GM18909 (cell line): Measurements from ENCODE around the gene LRFN4.
A peak's percentile ranks its signal among the peaks of the same experiment; 100 is the strongest.

Source experiments
- ATAC-seq: cut with Tn5 transposase; IDR thresholded peaks from one replicate; pipeline ENCODE4 v1.9.1; 2021; ENCODE audit warnings: mild to moderate bottlenecking; ENCODE audit not compliant: unreplicated experiment, poor library complexity

Gene LRFN4

DNA sequence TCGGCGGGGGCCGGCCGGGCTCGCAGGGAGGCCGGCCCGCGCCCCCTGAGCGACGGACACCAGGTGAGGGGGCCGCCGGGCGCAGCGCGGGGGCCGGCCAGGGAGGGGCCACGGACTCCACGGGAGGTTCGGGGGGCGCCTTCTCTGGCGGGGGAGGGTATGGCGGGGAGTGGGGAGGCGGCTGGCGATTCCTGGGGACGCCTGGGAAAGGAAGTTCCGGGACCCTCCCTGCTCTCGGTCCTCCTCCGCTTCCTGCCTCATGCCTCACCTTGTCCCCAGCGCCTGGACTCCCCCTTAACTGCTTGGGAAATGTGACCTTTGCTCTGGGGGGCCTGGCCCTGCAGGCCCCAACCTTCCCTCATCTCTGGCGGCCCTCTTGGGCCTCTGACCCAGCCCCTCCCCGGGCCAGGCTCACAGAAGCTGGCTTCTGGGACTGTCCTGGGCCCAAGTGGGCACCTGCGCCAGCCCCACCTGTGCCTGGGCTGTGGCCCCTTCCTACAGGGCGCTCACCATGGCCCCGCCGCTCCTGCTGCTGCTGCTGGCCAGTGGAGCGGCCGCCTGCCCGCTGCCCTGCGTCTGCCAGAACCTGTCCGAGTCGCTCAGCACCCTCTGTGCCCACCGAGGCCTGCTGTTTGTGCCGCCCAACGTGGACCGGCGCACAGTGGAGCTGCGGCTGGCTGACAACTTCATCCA, 516 bp downstream of the LRFN4 start:
- no peak for ATAC-seq

DNA sequence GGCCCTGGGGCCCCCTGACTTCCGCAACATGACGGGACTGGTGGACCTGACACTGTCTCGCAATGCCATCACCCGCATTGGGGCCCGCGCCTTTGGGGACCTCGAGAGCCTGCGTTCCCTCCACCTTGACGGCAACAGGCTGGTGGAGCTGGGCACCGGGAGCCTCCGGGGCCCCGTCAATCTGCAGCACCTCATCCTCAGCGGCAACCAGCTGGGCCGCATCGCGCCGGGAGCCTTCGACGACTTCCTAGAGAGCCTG, 992 bp downstream of the LRFN4 start:
- ATAC-seq = no peak

DNA sequence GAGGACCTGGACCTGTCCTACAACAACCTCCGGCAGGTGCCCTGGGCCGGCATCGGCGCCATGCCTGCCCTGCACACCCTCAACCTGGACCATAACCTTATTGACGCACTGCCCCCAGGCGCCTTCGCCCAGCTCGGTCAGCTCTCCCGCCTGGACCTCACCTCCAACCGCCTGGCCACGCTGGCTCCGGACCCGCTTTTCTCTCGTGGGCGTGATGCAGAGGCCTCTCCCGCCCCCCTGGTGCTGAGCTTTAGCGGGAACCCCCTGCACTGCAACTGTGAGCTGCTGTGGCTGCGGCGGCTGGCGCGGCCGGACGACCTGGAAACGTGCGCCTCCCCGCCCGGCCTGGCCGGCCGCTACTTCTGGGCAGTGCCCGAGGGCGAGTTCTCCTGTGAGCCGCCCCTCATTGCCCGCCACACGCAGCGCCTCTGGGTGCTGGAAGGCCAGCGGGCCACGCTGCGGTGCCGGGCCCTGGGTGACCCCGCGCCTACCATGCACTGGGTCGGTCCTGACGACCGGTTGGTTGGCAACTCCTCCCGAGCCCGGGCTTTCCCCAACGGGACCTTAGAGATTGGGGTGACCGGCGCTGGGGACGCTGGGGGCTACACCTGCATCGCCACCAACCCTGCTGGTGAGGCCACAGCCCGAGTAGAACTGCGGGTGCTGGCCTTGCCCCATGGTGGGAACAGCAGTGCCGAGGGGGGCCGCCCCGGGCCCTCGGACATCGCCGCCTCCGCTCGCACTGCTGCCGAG, 1.5 kb downstream of the LRFN4 start:
- ATAC-seq = no peak

DNA sequence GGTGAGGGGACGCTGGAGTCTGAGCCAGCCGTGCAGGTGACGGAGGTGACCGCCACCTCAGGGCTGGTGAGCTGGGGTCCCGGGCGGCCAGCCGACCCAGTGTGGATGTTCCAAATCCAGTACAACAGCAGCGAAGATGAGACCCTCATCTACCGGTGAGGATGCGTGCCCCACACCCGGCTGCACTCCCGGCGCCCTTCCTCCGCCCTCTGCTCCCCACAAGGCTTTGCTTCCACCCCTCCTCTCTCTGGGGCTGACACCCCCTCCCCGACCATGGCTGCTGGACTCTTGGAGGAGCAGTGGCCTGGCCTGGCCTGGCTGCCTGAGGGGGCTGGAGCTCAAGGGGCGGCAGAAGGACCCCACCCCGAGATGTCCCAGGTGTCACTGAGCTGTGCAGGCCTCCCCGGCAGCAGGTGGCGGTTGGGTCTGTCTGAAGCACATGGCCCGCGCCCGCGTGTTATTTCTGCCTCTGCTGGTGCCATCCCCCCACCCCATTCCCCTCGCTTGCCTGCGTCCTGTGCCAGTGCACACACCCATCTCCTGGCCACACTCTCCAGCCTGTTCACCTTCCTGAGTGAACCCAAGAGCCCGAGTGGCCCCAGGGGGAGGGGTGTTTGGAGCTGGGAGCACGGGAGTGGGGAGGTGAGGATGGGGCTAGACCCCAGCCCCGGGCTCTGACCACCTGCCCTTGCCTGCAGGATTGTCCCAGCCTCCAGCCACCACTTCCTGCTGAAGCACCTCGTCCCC, 2.2 kb downstream of the LRFN4 start:
- no peak for ATAC-seq

DNA sequence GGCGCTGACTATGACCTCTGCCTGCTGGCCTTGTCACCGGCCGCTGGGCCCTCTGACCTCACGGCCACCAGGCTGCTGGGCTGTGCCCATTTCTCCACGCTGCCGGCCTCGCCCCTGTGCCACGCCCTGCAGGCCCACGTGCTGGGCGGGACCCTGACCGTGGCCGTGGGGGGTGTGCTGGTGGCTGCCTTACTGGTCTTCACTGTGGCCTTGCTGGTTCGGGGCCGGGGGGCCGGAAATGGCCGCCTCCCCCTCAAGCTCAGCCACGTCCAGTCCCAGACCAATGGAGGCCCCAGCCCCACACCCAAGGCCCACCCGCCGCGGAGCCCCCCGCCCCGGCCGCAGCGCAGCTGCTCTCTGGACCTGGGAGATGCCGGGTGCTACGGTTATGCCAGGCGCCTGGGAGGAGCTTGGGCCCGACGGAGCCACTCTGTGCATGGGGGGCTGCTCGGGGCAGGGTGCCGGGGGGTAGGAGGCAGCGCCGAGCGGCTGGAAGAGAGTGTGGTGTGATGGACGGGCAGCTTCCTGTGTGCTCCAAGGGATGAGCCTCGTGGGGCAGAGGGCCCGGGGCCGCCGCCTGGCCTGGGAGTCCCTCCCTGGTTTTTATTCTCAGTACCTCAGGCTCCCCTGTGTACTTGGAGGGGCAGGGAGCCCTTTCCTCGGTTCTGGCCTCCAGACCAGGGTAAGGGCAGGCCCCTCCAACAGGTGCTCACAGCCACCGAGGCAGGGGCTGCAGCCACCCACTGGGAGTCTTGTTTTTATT, 3.0 kb downstream of the LRFN4 start:
- no peak for ATAC-seq

DNA sequence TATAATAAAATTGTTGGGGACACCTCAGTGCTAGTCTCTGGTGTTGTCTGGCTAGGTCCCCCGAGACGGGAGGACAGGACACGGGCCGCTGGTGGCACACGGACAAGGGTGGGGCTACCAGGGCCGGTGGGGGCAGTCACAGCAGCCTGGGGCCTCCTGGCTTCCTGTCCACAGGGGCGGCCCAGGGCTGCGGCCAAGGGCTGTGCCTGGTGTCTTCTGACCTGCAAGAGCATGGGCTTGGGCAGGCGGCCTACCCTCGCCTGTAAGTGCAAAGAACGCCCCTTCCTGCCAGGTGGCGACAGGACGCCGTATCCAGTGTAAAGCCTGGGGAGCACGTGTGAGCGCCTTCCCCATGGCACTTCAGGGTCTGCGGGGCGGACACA, 3.6 kb downstream of the LRFN4 start:
- no peak for ATAC-seq

DNA sequence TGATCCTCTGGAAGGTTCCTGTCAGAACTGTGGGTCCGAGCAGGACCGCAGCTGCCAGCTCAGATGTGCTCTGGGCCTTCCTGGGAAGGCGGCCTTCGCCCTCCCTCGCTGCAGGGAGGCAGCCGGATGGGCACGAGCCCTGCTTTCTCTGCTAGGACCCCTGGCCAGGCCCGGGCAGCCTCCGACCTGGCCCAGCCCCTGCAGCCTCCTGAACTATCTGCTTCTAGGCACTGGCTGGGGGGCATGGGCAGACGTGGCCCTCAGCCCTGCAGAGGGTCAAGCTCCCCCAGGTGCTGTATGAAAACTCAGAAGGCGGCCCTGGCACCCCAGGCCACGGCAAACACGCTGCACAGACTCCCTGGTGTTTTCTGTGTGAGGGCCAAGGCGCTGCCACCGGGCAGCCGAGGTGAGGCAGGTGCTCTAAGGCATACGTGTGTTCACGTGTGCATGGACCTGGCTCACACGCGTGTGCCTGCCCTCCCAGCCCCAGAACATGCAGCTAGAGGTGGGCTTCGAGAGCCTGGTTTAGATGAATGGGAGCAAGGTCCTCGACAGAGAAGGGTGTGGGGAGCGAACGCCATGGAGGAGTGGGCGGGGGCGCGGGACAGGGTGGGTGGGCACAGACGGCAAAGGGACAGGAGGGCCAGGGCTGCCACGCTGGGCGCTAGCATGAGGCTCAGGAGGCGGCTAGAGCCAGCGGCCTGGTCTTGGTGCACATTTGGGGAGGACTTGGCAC, 4.3 kb downstream of the LRFN4 start:
- no peak for ATAC-seq

DNA sequence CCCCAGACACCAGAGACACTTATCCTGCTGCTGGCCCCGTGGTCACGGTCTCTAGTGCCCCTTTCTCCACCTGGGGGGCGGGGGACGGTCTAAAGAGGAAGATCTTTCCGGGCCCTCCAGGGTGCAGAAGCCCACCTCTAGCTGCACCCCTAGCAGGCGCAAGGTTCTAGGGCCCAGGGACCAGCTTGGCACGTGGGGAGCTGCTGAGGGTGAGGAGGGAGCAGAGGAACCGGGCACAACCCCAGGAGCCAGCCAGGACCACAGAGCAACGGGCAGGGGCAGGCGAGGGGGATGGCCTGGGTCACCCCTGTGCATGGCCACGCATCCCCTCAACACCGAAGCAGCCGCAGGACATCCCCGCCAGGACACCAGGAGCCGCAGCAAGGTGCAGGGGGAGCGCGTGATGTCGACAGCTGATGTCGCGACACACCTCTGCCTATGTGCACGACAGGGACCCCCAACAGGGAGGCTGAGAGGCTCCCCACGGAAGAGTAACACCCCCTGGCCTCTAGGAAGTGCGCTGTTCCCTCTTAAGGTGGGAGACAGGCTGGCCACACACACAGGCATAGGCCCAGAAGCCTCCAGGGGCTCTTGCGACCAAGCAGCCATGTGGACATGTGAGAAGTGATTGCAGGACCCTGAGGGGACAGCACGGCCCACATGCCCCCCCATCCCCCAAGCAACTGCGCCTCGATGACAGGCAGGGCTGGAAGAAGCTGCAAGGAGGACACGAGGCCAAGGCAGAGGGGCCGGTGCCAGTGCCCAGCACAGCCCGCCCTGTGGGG, 5.1 kb downstream of the LRFN4 start:
- ATAC-seq = no peak

DNA sequence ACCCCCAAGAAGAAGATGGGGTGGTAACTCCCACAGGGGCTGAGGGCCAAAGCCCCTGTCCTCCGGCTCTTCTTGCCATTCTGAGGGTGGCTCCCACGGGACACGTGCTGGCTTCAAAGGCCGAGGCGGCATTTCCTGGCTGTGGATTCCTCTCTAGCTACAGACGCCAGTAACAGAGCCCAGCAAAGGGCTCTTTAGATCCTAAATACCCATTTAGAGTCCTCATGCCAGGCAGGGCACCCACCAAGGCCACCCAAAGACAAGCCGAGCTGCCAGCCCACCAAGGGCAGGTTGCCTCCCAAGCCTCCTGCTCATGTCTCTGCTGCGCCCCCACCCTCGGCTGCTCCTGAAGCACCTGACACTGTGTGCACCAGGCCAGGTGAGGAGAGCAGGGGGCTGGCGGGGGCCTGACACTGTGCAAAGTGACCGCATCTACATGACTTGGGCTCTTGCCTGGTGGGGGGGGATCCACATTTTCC, 5.7 kb downstream of the LRFN4 start:
- ATAC-seq = no peak

DNA sequence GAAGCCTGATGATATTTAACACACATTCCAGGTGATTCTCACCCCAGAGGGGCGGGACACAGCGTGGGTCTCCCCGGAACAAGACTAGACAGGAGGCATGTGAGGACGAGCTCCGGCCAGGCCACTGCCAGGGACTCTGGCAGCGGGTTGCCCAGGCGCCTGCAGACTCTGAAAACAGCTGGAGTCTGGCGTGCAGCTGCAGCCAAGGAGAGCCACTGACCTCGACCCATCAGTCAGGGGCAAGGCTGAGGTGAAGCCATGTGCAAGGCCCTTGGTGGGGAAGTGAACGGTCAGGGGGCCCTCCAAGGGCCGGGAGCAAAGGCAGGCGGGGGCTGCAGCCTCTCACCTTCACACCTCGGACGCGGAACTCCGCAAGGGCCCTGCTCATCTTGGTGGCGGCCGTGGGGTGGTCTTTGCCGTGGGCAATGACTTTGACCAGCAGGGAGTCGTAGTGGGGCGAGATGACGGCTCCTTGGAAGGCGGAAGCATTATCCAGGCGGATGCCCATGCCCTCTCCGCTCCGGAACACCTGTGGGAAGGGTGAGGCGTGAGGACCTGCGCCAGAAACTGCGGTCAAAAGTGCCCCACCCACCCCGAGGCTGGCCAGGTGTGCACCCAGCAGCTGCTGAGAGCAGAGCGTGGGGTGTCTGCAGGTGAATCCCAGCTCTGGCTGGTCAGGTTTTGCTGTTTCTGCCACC, 6.7 kb downstream of the LRFN4 start:
- ATAC-seq = no peak

DNA sequence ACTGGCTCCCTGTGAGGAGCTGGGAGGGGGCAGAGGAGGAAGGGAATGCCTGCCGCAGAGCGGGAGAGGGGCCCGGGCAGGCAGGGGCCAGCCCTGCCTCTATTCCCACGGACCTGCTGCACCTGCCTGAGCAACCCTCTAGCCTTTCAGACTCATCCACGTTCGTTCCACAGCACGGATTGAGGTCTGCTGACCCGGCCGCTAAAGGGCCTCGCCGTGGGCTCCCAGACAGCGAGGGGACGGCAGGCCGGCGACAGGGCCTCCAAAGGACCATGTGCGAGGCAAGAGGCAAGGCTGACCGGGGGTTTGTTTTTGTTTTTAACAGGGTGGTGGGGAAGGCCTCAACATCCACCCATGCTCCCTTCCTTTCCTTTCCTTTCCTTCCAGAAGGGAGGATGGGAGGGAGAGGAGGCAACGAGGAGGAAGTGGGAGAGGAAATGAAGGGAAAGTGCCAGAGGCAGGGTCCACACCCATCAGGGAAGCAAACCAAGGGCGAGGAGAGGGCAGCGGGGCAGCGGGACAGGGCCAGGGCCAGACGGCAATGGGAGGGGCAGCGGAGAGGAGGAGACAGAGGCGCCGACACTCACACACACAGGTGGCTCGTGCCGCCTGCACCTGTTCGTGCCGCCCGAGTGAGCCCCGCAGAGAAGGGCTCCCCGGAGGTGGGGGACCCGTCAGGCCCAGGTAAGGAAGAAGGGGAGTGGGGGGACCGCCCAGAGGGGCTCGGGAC, 7.5 kb downstream of the LRFN4 start:
- ATAC-seq = no peak

DNA sequence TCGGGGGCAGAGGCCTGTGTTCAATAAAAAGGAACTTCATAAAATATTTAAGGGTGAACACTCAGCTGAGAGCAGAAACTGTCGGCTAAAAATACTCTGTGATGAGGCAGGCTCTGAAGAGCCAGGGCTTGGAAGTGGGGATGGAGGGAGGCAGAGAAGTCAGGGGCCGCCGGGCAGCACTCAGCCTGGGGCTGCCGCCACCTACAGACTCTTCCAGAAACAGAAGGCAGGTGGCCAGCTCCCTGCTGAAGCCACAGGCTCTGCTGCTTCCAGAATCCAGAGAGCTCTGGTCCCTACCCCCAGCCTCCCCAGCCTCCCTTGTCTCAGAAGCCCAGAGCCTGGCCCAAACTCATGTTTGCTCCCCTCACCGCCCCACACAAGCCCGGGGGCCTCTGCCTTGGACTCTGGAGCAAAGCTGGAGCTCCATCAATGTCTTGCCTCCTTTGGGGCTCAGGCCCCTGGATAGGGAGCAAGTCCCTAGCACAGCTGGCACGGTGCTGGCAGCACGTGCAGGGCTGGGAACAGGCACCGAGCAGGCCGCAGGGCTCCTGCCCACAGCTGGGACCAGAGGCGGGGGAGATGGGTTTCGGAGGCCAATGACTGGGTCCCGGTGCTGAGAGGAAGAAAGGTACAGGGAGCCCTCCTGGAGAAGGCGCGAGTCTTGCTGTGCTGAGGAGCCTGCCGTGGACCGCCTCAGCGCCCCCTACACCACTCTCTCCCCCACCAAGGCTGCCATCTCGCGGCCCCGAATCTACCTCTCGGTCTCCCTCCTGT, 8.2 kb downstream of the LRFN4 start:
- no peak for ATAC-seq

DNA sequence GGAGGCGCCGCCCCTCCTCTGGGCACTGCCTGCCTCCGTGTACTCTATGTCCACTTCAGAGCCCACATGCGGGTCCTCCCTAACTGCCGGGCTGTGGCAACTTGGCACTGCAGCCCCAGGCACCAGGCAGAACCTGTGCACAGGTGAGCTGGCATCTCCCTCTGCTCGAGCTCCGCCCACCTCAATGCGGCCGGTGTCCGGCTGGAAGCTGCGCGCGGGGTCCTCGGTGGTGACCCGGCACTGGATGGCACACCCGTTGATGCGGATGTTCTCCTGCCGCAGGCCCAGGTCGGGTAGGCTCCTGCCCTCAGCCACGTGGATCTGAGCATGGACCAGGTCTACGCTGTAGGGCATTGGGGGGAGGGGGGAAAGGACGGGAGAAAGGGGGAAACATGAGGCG, 9.1 kb downstream of the LRFN4 start:
- no peak for ATAC-seq

DNA sequence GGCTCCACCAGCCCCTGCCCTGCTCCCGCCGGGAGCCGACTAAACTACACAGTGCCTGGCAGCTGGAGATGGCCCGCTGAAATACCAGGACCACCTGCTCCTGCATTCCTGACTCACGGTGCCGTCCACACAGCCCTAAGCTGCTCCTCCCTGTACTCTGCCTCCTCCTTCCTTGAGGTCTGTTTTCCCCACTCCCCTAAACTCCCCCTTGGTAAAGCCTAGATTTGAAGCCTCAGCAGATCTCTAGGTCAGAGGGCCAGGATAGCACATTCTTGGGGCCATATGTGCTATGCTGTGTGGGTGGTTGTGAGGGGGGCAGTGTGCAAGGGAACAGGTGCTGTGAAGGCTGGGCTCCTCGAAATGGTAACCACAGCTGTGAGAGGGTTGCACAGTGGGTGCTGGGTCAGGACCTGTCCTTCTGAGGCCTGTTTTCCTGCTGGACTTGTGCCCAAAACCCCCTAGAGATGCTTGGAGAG, 9.7 kb downstream of the LRFN4 start:
- ATAC-seq = no peak

DNA sequence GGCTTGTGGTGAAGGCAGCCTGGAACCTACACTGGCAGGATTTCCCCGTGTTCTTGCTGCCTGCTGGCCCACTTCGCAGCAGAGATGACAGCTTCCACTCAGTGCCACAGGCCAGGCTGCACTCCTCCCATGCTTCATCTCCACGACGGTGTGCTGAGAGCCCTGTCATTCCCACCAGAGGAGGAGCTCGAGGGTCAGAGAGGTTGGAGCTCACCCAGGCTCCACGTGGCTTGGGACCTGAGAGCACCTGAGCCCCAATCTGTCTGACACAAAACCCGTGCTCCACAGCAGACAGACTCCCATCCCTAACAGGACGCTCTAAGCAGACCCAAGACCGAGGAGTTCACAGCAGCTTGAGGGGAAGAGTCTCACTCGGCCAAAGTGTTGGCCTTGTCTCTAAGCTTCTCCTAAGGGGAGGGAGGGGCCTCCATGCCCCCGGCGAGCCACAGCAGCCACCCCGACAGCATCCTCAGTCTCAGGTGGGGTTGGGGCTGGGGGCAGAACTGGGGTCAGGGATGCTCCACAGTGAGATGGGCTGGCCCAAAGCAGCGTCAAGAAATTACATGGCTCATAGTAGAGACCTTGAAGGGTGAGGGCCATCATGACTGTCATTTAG, 10.7 kb downstream of the LRFN4 start:
- ATAC-seq = no peak

DNA sequence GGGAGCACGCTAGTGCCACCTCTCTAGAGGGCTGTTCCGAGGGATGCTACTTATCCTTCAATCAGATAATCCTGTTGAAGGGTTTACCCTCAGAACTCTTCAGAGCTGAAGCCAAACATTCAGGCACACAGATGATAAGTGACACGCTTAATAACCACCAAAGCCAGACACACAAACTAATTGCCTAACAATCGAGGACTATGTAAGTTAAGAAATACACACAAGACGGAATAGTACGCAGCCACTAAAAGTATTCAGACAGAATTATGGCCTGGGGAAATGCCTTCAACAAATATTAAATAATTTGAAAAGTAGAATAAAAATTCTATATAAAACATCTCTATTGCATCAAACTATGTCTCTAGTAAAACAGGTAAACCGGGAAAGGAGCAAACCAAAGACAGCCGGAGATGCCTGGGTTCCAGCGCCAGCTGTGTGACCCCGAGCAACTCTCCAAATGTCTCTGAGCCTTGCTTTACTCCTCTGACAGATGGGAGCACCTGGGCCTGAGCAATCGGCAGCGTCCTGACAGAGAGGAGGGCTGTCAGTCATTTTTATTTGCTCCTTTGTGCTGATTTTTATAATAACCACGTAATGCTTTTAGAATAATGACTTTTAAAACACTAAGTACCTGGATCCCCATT, 11.3 kb downstream of the LRFN4 start:
- ATAC-seq = peak; percentile 6
